ENCODE data around the gene LECT2.

DNA sequence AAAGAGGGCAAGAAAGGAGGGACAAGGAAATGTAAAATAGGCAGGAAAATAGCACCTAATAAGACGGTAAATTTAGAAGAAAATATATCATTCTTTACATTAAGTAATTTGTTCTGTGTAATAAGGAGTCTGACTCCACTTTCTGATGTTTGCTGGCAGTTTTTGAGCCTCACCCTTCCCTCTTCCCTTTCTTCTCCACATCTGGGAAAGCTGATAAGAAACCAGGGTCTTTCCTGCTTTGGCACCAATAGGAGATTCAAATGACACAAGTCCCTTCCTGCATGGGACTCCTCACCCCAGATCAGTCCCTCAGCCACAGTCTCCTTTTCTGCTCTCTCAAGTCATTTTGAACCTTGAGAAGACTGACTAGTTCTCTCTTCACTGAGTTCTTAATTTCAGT is 31.2 kb upstream of the LECT2 start:
- TF ChIP-seq, protein P1, sequence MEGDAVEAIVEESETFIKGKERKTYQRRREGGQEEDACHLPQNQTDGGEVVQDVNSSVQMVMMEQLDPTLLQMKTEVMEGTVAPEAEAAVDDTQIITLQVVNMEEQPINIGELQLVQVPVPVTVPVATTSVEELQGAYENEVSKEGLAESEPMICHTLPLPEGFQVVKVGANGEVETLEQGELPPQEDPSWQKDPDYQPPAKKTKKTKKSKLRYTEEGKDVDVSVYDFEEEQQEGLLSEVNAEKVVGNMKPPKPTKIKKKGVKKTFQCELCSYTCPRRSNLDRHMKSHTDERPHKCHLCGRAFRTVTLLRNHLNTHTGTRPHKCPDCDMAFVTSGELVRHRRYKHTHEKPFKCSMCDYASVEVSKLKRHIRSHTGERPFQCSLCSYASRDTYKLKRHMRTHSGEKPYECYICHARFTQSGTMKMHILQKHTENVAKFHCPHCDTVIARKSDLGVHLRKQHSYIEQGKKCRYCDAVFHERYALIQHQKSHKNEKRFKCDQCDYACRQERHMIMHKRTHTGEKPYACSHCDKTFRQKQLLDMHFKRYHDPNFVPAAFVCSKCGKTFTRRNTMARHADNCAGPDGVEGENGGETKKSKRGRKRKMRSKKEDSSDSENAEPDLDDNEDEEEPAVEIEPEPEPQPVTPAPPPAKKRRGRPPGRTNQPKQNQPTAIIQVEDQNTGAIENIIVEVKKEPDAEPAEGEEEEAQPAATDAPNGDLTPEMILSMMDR (conservative IDR thresholded peaks at IDR 0.05; ENCODE audit: low read depth, low read length) = no peak
- TF ChIP-seq EZH2 (IDR thresholded peaks at IDR 0.05; ENCODE audit: low read length, unreplicated experiment) = no peak
- no peak for TF ChIP-seq EZH2phosphoT487 (IDR thresholded peaks at IDR 0.05; ENCODE audit: borderline replicate concordance, low read length)

Measured in PC-3 (cell line).